Ramos (cell line): ENCODE measurements around the gene SRRM1.
"Not testable (repeated sequence)": the region's sequence is repeated elsewhere in the genome, so short reads cannot be mapped to it uniquely, and the experiment has no call there.

Source experiments
- in situ Hi-C: fragments of 300-500 bp; cut with MboI; formaldehyde crosslinking; loops from one replicate; pipeline ENCODE4 v1.14.3; 2022; ENCODE audit warnings: low sequenced_read_pairs; ENCODE audit not compliant: unreplicated experiment

The SRRM1 gene

DNA sequence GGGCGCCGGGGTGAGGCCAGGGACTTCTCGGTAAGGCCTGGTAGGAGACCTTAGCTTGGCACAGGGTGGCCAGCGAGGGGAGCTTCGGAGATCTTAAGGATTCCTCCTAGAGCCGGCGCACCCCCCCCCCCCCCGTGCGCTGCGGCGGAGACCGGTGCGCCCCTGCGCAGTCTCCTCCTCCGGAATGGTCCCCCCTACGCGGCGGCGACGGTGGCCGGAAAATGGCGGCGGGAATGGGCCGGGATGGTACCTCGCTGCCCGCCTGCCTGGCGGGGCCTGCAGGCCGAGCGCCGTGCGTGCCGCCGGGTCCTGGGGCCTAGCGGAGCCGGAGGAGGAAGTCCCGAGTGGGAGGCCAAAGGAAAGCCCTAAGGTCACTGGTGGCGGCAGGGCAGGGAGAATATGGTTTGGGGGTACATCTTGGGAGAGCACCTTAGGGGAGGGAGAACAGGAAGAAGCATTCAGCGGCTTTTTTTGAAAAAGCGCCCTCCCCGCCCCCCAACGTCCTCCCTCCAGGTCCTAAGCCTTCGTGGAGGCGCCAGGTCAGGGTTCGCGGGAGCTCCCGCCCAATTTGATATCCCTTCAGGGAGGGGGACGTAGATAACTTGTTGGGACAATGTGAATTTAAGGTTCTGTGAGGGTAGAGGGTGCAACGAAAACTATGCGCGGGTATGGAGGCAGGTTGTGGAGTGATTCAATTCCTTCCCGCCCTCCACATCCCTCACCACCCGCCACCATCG lies 429 bp downstream of the SRRM1 start:
- in situ Hi-C loops: no loop called here

DNA sequence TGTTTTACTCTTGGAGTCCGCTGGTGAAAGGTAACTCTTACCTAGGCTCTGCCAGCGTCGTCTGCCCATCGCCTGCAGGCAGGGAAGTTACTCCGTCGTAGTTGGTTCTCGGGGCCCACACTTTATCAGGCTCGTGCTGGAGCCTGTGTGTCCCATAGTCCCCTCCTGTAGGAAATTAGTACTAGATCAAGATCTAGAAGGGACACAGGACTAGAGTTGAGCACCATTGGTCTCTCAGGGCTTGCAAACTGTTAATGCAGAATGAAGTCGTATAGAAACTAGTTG lies 940 bp downstream of the SRRM1 start:
- in situ Hi-C loops: no loop called here

DNA sequence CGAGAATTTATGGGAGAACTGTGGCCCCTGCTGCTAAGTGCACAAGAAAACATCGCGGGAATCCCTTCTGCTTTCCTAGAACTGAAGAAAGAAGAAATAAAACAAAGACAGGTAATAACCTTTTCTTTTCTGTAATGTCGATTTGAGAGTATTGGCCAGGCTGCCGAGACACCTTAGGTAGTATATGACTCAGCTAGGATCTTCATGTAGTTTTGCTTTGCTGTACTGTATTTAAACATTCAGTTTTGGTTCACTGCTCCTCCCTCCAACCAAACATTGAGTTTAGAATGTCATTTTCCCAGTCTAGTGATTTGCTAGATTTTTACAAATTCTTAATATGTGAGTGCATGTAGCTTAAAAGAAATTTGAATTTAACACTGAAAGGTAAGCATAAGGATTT lies 5.8 kb downstream of the SRRM1 start:
- in situ Hi-C loops: no loop called here

DNA sequence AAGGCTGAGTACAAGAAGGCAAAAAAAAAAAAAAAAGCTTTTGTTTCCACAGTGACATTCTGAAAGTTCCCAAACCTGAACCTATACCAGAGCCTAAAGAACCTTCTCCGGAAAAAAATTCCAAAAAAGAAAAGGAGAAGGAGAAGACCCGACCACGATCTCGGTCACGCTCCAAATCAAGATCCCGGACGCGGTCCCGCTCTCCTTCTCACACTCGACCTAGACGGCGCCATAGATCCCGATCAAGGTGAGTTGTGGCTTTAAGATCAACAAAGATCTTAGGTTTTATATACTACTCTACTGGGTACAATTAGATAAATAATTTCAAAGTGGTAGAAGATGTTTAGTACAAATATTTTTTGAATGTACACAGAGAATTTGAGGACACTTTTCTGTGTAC lies 9.3 kb downstream of the SRRM1 start:
- in situ Hi-C loops: no loop called here

DNA sequence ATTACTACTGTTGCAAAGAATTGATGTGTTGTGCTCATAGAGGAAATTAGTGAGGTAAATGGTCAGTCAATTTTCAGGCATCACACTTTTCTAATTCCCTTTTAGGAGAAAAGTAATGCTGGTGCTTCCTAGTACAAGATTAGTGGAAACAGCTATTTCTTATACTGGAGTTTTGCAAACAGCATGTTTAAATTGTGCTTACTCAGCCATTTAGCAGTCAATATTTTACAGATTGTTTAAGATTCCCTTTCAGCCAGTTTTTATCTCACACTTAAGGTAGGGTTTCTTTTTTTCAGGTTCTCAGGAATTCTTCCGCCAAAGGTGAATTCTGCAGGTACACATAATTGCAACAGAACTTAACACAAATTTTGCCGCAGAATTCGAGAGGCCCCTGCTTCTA lies 10.9 kb downstream of the SRRM1 start:
- in situ Hi-C loops: no loop called here

DNA sequence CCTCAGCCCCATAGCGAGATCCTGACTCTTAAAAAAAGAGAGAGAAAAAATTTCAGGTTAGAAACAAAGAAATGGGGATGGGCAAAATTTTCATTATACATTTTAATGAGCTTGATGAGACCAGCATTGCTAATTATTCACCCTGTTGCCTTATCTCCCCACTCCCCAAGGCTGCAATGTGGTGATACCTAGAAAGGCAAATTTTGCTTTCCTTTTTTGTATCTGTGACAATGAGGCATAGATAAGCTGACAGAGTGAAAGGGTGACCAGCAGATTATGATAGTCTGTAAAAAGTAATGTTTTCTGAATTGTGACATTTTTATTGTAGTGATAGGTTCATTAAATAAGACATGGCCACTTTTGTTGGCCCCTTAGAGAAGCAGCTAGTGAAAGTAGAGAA lies 12.9 kb downstream of the SRRM1 start:
- in situ Hi-C loops: no loop called here

DNA sequence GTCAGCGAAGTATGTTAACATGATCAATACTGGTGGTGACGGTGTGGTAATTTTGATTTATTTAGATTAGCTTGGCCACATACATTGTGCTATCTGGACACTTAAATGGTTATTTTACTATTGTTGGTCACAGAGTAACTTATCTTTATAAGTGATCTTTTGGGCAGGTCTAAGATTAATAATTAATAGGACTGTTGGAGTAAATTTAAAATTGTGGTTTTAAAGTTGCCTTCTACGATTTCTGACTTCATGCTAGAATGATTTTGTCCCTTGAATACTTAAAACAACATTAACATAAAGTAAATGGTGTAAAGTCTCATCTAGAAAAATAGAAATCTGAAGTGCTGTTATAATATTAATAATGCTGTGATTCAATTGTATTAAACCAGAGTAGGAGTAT lies 14.7 kb downstream of the SRRM1 start:
- in situ Hi-C loops: no loop called here

DNA sequence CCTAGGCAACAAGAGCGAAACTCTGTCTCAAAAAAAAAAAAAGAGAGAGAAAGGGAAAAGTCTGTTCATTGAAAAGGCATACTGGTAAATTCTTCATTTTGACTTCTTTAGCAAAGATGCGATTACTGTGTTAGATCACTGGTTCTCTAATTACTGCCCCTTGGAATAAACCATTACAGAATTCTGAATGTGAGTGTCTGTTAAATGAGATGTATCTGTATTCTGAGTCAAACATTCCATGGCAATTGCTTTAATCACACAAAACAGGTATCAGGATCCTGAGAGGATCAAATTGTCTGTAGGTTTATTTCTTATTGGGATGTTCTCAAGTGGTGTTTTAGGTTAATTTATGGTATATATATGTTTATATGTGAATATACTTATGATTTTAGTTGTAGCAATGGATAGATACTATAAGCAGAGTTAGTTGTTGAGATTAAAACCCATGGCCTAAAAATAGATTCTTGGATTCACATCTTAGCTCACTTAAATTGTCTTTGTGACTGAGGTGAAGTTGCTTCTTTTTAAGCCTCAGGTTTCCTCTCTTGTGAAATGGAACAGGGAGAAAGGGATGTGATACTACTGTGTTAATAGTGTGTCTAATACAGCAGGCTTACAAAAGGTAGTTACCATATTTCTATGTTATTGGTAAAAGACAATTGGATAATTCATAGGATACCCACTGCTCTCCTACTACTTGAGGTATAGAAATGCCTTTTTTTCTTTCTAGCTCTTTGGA lies 16.2 kb downstream of the SRRM1 start:
- in situ Hi-C loops: no loop called here

DNA sequence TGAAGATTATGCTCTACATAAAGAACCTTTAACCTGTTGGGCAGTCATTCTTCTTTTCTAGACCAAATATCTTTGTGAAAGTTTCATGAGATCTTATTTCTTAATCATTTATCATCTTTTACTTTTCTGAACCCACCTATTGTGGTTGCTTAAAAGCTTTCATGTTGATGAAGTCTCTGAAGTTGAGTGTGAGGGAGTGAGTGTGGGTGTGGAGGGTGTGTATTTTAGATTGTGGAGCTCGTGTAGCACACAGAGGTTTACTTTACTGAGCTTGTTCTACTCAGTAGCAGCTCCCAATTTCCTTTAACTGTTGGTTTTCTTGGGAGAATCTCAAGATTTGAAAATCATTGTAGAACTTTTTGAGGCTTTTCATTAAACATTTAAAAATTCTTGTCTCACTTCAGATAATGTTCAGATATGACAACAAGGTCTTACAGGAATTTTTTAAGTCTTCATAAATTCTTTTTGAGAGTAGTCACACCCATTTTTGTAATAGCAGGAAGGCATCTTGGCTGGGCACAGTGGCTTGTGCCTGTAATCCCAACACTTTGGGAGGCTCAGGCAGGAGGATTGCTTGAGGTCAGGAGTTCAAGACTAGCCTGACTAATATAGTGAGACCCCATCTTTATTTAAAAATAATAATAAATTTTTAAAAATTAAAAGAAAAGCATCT lies 17.0 kb downstream of the SRRM1 start:
- in situ Hi-C loops: no loop called here

DNA sequence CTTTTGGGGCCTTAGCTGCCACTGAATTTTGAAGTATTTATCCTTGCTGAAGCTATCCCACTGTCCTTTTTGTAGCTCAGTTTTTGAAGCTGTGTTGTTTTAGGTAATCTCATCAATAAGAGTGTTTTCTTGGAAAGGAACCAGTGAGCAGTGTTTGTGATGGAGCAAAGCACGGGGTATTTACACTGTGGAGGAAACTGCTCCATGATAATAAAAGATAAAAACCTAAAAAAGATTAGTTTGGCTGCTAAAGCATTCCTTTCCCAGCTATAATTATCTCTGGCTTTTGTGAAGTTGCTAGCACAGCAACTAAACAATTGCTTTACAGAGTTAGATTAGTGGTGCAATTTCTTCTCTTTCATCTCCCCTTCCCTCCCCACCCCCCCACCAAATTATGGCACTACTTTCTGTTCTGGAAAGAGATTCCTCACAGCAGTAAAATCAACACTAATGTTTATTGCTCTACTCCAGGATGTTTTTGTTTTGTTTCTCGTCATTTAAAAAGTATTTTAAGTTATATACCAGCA lies 21.5 kb downstream of the SRRM1 start:
- in situ Hi-C loops: no loop called here

DNA sequence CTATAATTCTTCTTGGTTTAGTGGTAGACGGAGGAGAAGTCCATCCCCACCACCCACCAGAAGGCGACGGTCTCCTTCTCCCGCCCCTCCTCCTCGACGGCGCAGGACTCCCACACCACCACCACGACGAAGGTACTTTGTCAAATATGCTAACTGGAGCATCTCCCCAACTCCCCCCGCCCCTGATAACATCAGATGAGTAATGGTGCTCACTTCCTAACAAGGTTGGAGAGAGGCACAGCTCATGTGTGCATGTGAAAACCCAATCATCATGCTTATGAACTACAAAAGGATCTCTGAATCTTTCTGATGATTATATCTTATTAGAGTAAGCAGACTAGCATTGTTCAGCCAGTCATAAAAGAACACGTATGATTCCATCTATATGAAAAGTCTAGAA lies 23.7 kb downstream of the SRRM1 start:
- in situ Hi-C loops: no loop called here

DNA sequence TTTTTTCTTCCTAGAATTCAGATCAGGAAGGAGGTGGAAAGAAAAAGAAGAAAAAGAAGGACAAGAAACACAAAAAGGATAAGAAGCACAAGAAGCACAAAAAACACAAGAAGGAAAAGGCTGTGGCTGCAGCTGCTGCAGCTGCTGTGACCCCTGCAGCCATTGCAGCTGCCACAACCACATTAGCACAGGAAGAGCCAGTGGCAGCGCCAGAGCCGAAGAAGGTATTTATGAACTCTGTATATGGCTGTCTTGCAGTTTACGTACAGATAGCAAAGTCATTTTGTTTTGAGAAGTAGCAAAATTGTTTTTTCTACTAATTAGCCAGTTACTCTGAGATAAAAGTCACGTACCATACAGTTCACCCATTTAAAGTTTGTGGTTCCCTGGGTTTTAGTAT lies 28.3 kb downstream of the SRRM1 start:
- in situ Hi-C loops: not testable (repeated sequence)

DNA sequence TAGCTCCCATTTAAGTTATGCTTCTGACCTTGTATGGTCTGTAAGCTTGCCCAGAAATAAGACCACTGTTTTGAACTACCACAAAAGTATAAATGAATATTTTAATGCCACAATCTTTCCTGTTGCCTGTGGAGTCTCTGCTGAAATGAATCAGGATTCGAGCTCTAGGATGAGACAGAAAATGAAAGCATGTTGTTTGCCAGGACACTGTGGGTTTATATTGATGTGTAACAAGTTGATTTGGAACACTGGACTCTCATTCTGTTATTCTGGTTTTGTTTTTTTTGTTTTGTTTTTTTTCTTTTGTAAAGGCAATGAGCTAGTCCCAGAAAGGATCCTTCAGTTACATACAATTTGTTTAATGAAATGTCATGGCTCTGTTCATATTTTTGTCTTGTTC lies 29.6 kb downstream of the SRRM1 start:
- in situ Hi-C loops: not testable (repeated sequence)

DNA sequence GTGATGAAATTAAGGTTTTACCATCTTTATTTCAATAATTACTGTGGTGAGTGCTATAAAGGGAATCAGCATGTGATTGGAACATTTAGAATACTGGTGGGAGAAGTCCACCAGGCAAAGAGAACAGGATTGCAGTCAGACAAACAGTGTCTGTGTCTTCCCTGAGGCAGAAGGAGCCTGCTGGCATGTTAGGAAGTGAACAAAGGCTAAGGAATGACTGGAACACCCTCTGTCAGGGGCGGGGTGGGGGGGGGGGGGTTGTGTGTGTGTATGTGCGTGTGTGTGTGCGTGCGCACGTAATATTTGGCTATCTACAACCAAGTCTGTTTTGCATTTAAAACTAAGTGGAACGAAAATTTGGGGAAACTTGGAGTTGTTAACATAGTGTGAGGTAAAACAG lies 30.2 kb downstream of the SRRM1 start:
- in situ Hi-C loops: no loop called here

DNA sequence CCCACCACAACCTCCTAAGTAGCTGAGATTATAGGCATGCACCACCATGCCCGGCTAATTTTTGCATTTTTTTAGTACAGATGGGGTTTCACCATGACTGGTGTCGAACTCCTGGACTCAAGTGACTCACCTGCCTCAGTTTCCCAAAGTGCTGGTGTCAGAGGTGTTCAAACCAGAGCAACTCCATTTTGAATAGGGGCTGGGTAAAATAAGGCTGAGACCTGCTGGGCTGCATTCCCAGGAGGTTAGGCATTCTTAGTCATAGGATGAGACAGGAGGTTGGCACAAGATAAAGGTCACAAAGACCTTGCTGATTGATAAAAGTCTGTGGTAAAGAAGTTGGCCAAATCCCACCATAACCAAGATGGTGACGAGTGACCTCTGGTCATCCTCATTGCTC lies 35.3 kb downstream of the SRRM1 start:
- in situ Hi-C loops: loop anchor here (25.0 kb wide), 1 partner anchor 409 kb away; no protein-coding TSS in a partner anchor

DNA sequence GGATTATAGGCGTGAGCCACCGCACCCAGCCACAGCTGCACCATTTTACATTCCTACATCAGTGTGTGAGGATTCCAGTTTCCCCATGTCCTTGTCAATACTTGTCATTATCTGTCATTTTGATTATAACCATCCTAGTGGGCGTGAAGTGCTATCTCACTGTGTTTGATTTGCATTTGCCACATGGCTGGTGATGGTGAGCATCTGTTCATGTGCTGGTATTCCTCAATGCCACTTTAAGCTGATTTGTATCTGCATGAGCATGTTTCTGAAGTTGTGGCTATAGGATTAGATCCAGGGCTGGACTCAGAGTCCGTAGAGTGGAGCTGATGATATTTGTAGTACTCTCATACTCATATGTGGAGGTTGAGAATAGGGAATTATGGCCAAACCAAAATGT lies 36.6 kb downstream of the SRRM1 start:
- in situ Hi-C loops: loop anchor here (25.0 kb wide), 1 partner anchor 408 kb away; no protein-coding TSS in a partner anchor

DNA sequence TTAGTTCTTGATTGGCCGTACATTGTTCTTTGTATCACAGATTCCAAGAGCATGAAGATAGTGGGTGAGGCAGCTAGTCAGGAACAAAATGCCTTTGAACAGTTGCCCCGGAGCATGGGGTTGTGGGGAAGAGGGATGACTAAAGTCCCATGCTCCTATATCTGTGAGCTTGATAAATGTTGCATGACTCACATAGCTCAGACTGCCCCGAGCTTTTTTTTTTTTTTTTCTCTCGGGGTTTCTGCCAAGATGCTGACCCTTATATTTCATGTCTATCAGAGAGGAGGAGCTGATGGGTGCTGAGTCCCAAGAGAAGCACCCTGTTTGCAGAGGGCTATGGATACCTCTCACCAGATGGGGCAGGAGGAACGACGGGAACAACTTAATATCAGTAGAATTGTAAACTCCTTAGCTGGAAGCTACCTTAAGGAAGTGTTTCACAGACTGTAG lies 40.6 kb downstream of the SRRM1 start:
- in situ Hi-C loops: loop anchor here (25.0 kb wide), 1 partner anchor 404 kb away; no protein-coding TSS in a partner anchor

DNA sequence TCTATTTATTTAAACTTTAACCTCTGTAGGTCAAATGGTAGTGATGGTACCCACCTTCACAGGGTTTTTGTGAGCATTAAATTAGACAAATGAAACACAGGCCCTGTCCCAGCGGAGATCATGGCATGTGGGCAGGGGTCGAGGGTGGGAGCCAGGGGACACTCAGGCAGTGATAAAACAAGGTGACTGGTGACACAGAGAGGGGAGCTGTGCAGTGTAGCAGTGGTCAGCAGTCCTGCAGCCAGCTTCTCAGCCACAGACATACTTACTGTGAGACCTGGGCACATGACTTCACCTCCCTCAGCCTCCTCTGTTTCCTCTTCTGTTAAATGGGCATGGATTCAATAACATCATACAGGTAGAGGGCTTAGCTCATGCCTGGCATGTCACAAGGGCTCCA lies 44.9 kb downstream of the SRRM1 start:
- in situ Hi-C loops: loop anchor here (25.0 kb wide), 1 partner anchor 399 kb away; no protein-coding TSS in a partner anchor

DNA sequence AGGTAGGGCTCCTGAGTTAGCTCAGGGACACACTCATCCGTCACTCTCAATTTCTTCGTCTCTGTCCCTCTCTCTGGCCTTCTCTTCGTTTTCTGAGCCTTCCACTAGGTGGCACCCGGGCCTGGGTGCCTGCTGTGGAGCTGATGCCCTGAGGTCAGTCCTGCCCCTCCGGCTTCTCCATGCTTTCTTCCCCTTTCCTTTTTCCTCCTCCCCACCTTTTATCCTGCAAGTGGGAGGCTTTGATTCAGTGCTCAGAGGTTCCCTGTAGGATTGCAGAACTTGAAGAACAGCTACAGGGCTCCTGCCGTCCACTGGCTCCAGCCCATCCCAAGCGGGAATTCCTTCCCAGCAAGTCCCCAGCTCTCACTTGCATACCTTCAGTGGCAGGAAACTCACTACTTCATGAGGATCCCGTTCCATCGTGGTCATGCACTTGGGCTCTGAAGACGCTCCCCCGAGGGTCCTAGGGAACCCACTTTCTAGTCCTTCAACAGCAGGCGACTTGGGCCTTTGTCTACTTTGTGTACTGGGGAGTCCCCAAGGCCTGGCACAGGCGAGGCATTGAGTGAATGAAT lies 45.6 kb downstream of the SRRM1 start:
- in situ Hi-C loops: loop anchor here (25.0 kb wide), 1 partner anchor 399 kb away; no protein-coding TSS in a partner anchor

DNA sequence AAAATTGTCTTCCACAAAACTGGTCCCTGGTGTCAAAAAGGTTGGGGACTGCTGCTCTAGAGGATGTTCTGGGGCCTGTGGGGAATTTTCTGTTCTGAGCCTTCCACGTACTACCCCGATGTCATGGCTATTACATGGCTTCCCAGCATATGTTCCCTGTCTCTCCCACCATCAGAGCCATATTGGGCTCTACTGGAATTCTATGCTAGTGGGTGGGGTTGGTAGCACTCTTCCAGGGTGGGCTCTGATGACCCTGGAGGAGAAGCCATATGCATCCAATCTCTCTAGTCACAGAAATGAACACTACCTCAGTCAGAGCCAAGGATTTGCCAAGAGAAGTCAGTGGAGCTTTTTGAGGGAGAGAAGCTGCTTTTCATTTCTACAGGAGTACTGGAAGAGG lies 47.9 kb downstream of the SRRM1 start:
- in situ Hi-C loops: loop anchor here (5.0 to 25.0 kb wide), 2 partner anchors 146 to 396 kb away; no protein-coding TSS in a partner anchor
